ENCODE measurements around the gene C5orf52.
A peak's percentile ranks its signal among the peaks of the same experiment; 100 is the strongest.
"Not testable (repeated sequence)": the region's sequence is repeated elsewhere in the genome, so short reads cannot be mapped to it uniquely, and the experiment has no call there.

C5orf52 gene

GRCh38 chr5:157689942-157690689, 18.8 kb downstream of the C5orf52 start:
- DNase-seq (ENCODE audit: low spot score) (no peak), ATAC-seq (ENCODE audit: low read depth) (no peak)
- no peak overlapping the region for H3K4me3 ChIP-seq (ENCODE audit: severe bottlenecking)
- no peaks in the 10 kb centered on the region for H3K36me3 ChIP-seq (ENCODE audit: low read depth)
- peak; percentile 8 for TF ChIP-seq CTCF (IDR thresholded peaks at IDR 0.05; ENCODE audit: poor library complexity, severe bottlenecking)
- no peaks in the 10 kb centered on the region for H3K4me1 ChIP-seq (ENCODE audit: insufficient read depth, poor library complexity, severe bottlenecking)
- no peaks in the 10 kb centered on the region for H3K9me3 ChIP-seq (ENCODE audit: severe bottlenecking)
- H3K27ac ChIP-seq (ENCODE audit: poor library complexity, severe bottlenecking): no peak overlapping the region
- H3K27me3 ChIP-seq (ENCODE audit: insufficient read depth, poor library complexity, severe bottlenecking): no peaks in the 10 kb centered on the region

- H3K27ac ChIP-seq (ENCODE audit: poor library complexity, severe bottlenecking): no peak overlapping the region
- no peak for TF ChIP-seq CTCF (IDR thresholded peaks at IDR 0.05; ENCODE audit: poor library complexity, severe bottlenecking)
- H3K4me1 ChIP-seq (ENCODE audit: insufficient read depth, poor library complexity, severe bottlenecking): no peaks in the 10 kb centered on the region
- no peaks in the 10 kb centered on the region for H3K27me3 ChIP-seq (ENCODE audit: insufficient read depth, poor library complexity, severe bottlenecking)
- ATAC-seq (ENCODE audit: low read depth): no peak
- no peaks in the 10 kb centered on the region for H3K9me3 ChIP-seq (ENCODE audit: severe bottlenecking)
- DNase-seq (ENCODE audit: low spot score): no peak
- H3K4me3 ChIP-seq (ENCODE audit: severe bottlenecking): no peak overlapping the region
- H3K36me3 ChIP-seq (ENCODE audit: low read depth): no peaks in the 10 kb centered on the region
These were observed 19.5 kb downstream of the C5orf52 start for GRCh38 chr5:157690690-157691433.

- H3K27ac ChIP-seq (ENCODE audit: poor library complexity, severe bottlenecking); H3K27me3 ChIP-seq (ENCODE audit: insufficient read depth, poor library complexity, severe bottlenecking); H3K4me3 ChIP-seq (ENCODE audit: severe bottlenecking); H3K36me3 ChIP-seq (ENCODE audit: low read depth); H3K9me3 ChIP-seq (ENCODE audit: severe bottlenecking); DNase-seq (ENCODE audit: low spot score); H3K4me1 ChIP-seq (ENCODE audit: insufficient read depth, poor library complexity, severe bottlenecking); ATAC-seq (ENCODE audit: low read depth): not testable (repeated sequence)
These were observed 22.5 kb downstream of the C5orf52 start for GRCh38 chr5:157693816-157694215.

GRCh38 chr5:157696154-157696553, 24.8 kb downstream of the C5orf52 start:
- not testable (repeated sequence) for DNase-seq (ENCODE audit: low spot score); H3K36me3 ChIP-seq (ENCODE audit: low read depth); H3K9me3 ChIP-seq (ENCODE audit: severe bottlenecking); H3K27me3 ChIP-seq (ENCODE audit: insufficient read depth, poor library complexity, severe bottlenecking); H3K4me3 ChIP-seq (ENCODE audit: severe bottlenecking); H3K4me1 ChIP-seq (ENCODE audit: insufficient read depth, poor library complexity, severe bottlenecking); ATAC-seq (ENCODE audit: low read depth); H3K27ac ChIP-seq (ENCODE audit: poor library complexity, severe bottlenecking)

GRCh38 chr5:157698674-157699073, 27.3 kb downstream of the C5orf52 start:
- not testable (repeated sequence) for H3K4me3 ChIP-seq (ENCODE audit: severe bottlenecking); H3K4me1 ChIP-seq (ENCODE audit: insufficient read depth, poor library complexity, severe bottlenecking); H3K27ac ChIP-seq (ENCODE audit: poor library complexity, severe bottlenecking); DNase-seq (ENCODE audit: low spot score); H3K27me3 ChIP-seq (ENCODE audit: insufficient read depth, poor library complexity, severe bottlenecking); ATAC-seq (ENCODE audit: low read depth); H3K36me3 ChIP-seq (ENCODE audit: low read depth); H3K9me3 ChIP-seq (ENCODE audit: severe bottlenecking)

- DNase-seq (ENCODE audit: low spot score): no peak
- TF ChIP-seq CTCF (IDR thresholded peaks at IDR 0.05; ENCODE audit: poor library complexity, severe bottlenecking): no peak
These were observed 32.4 kb downstream of the C5orf52 start for GRCh38 chr5:157703736-157704135.

More at GRCh38 chr5:157703736-157704135, 32.4 kb downstream of the C5orf52 start:
- Histone ChIP-seq H3K27me3 (ENCODE audit: insufficient read depth, poor library complexity, severe bottlenecking) (no peaks in the 10 kb centered on the region), H3K4me3 (ENCODE audit: severe bottlenecking) (no peak overlapping the region), H3K4me1 (ENCODE audit: insufficient read depth, poor library complexity, severe bottlenecking) (no peaks in the 10 kb centered on the region), H3K9me3 (ENCODE audit: severe bottlenecking) (no peaks in the 10 kb centered on the region), H3K36me3 (ENCODE audit: low read depth) (no peaks in the 10 kb centered on the region), H3K27ac (ENCODE audit: poor library complexity, severe bottlenecking) (no peak overlapping the region)
- no peak for ATAC-seq (ENCODE audit: low read depth)

Data from RWPE2 (cell line).